GM12878 (cell line): ENCODE data around the gene ART4. TPM values are rescaled to one million over a fixed set of nuclear protein-coding genes. Genes with fewer than 3 reads are reported as not detected.

Experiments used
- BCLAF1 ChIP-seq: fragments of 450-650 bp; IDR thresholded peaks from 2 replicates; pipeline ENCODE4 v1.6.1; 2017; ENCODE audit warnings: antibody characterized with exemption, mild to moderate bottlenecking, moderate library complexity
- BRCA1 ChIP-seq: IDR thresholded peaks from 2 replicates; pipeline ENCODE4 v1.6.1; 2011; ENCODE audit warnings: low read depth, low read length, improper control_type of control experiment
- CHD1 ChIP-seq: IDR thresholded peaks from 2 replicates; pipeline ENCODE4 v1.6.1; 2012; ENCODE audit warnings: low read depth, low read length, improper control_type of control experiment
- CHD2 ChIP-seq: IDR thresholded peaks from 2 replicates; pipeline ENCODE4 v1.6.1; 2011; ENCODE audit warnings: low read depth, low read length, improper control_type of control experiment, borderline replicate concordance
- FOXK2 ChIP-seq: fragments of 450-650 bp; IDR thresholded peaks from 2 replicates; pipeline ENCODE4 v1.6.1; 2017; ENCODE audit warnings: mild to moderate bottlenecking, moderate library complexity
- HDAC2 ChIP-seq: fragments of 200-600 bp; sonication (generic); IDR thresholded peaks from 2 replicates; pipeline ENCODE4 v1.6.1; 2017
- KLF5 ChIP-seq: fragments of 450-650 bp; IDR thresholded peaks from 2 replicates; pipeline ENCODE4 v1.6.1; 2014; ENCODE audit warnings: mild to moderate bottlenecking; ENCODE audit not compliant: partially characterized antibody
- PRDM15 ChIP-seq: fragments of 450-650 bp; formaldehyde crosslinking; IDR thresholded peaks from 2 replicates; pipeline ENCODE4 v1.4.0; 2020; ENCODE audit warnings: mild to moderate bottlenecking, moderate library complexity
- RCOR1 ChIP-seq: conservative IDR thresholded peaks from 2 replicates; pipeline ENCODE4 v1.6.1; 2012; ENCODE audit warnings: low read depth, low read length, improper control_type of control experiment
- REST ChIP-seq: IDR thresholded peaks from 2 replicates; pipeline ENCODE4 v1.6.1; 2012; ENCODE audit warnings: mild to moderate bottlenecking, low read depth, low read length
- SMC3 ChIP-seq: IDR thresholded peaks from 2 replicates; pipeline ENCODE4 v1.6.1; 2011; ENCODE audit warnings: low read length, improper control_type of control experiment, borderline replicate concordance
- SUZ12 ChIP-seq: fragments of 200-600 bp; sonication (generic); IDR thresholded peaks from one replicate; pipeline ENCODE4 v1.6.1; 2018; ENCODE audit warnings: antibody characterized with exemption, mild to moderate bottlenecking; ENCODE audit not compliant: unreplicated experiment
- TCF7 ChIP-seq: IDR thresholded peaks from 2 replicates; pipeline ENCODE4 v1.6.1; 2014; ENCODE audit warnings: antibody characterized with exemption, borderline replicate concordance
- ZBTB4 ChIP-seq: fragments of 450-650 bp; formaldehyde crosslinking; IDR thresholded peaks from 2 replicates; pipeline ENCODE4 v1.4.0; 2022; ENCODE audit warnings: mild to moderate bottlenecking, moderate library complexity
- ZNF384 ChIP-seq: IDR thresholded peaks from 2 replicates; pipeline ENCODE4 v1.6.1; 2012; ENCODE audit warnings: low read depth, mild to moderate bottlenecking, low read length, improper control_type of control experiment, borderline replicate concordance
- polyA plus RNA-seq, 11 experiments: library from polyadenylated mRNA; depleted of rRNA in 4 of 11; unstranded in 6 of 11; stranded (reverse) in 5 of 11; fragments of >200 nt; fragmentation: Nextera tagmentation in 4 of 11; fragmentation: Illumina TruSeq in 1 of 11; extraction: Ambion mirVana in 4 of 11; extraction: Trizol in 1 of 11; gene quantifications; 1 replicate in 1 of 11; 2 replicates in 10 of 11; pipeline versions ENCODE4 v1.2.1 to v1.2.3, GENCODE V29; 2011 to 2016; ENCODE audit warnings: inconsistent platforms in 2 of 11, missing spikeins in 2 of 11, low read depth in 1 of 11
- total RNA-seq, 4 experiments: library from RNA; depleted of rRNA in 3 of 4; stranded (reverse); fragments of >200 nt in 3 of 4; fragmentation: Illumina TruSeq in 1 of 4; extraction: Trizol in 1 of 4; gene quantifications; 2 replicates each; pipeline versions ENCODE4 v1.2.1 to v1.2.3, GENCODE V29; 2013 to 2021

The ART4 gene
- total and polyA plus RNA-seq, 10 of the 15 experiments (the other 5 are each of a cell fraction or from before 2014, with no cell fraction given) = 0.02 TPM; not detected in 9

- TF ChIP-seq PRDM15 (CRISPR knock-in tag) = no peak
- TF ChIP-seq CHD1 = no peak
- no peak for TF ChIP-seq BRCA1
- no peak for TF ChIP-seq FOXK2
- TF ChIP-seq ZBTB4 = no peak
- no peak for TF ChIP-seq ZNF384
- no peak for TF ChIP-seq RCOR1
- TF ChIP-seq HDAC2 = no peak
- no peak for TF ChIP-seq KLF5
- TF ChIP-seq SMC3 = no peak
- no peak for TF ChIP-seq SUZ12
- TF ChIP-seq REST = no peak
- TF ChIP-seq TCF7 = peak; percentile 34; the same call in 1 of the 2 replicates
- no peak for TF ChIP-seq BCLAF1
- TF ChIP-seq CHD2 = peak; percentile 85; the same call in 1 of the 2 replicates
These were observed 40.1 kb downstream of the ART4 start, which contains the start of the genes C12orf60 and WBP11 (continued) for GRCh38 chr12:14803011-14803829.
